GM10248 (cell line): ENCODE measurements around the gene C1orf226.
"Not testable (repeated sequence)": the region's sequence is repeated elsewhere in the genome, so short reads cannot be mapped to it uniquely, and the experiment has no call there.

Experiments used
- CTCF ChIA-PET: fragments of 300-600 bp; sonication (Branson Sonifier 250); formaldehyde crosslinking; extraction: SDS; loops from one replicate; lab custom pipeline; 2021; ENCODE audit warnings: antibody characterized with exemption; lab: Yijun Ruan, JAX
- POLR2A ChIA-PET: fragments of 350-650 bp; sonication (Branson Sonifier 250); formaldehyde crosslinking; extraction: SDS; loops from one replicate; lab custom pipeline; 2020; ENCODE audit warnings: antibody characterized with exemption; lab: Yijun Ruan, JAX
- DNase-seq: peaks from one replicate; pipeline ENCODE4 v3.0.0; 2012; ENCODE audit errors: extremely low spot score
- TF ChIP-seq, protein P1 (sequence below): IDR thresholded peaks from 2 replicates; pipeline ENCODE4 v1.5.1; 2012; ENCODE audit warnings: mild to moderate bottlenecking, low read depth; ENCODE audit errors: extremely low read depth, missing control alignments, control extremely low read depth

Gene C1orf226

DNA sequence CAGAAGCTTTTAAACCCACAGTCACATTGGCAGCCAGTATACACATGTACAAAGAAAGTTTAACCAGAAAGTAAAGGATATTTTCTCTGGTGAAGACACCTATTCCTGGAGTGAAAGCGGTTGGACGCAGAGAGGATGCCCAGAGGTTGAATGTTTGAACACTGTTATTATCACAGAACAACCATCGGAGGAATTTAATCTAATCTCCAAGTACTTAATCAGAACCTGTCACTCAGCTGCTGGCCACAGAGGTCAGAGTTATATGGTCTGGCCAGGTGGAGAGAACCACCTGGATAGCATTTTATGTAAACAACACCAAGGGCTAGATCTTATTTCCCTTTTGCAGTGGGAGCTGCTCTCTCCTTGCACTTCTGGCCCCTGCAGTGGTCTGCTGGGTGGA is 34.2 kb upstream of the C1orf226 start:
- no peak for DNase-seq
- TF ChIP-seq, protein P1, sequence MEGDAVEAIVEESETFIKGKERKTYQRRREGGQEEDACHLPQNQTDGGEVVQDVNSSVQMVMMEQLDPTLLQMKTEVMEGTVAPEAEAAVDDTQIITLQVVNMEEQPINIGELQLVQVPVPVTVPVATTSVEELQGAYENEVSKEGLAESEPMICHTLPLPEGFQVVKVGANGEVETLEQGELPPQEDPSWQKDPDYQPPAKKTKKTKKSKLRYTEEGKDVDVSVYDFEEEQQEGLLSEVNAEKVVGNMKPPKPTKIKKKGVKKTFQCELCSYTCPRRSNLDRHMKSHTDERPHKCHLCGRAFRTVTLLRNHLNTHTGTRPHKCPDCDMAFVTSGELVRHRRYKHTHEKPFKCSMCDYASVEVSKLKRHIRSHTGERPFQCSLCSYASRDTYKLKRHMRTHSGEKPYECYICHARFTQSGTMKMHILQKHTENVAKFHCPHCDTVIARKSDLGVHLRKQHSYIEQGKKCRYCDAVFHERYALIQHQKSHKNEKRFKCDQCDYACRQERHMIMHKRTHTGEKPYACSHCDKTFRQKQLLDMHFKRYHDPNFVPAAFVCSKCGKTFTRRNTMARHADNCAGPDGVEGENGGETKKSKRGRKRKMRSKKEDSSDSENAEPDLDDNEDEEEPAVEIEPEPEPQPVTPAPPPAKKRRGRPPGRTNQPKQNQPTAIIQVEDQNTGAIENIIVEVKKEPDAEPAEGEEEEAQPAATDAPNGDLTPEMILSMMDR = no peak
- ChIA-PET CTCF (interaction anchor here (0.9 to 1.8 kb wide), 4 partner anchors 9 to 24 kb away, joined by 3 to 5 read pairs (median 4); no protein-coding TSS in a partner anchor), POLR2A (no interaction called here)

DNA sequence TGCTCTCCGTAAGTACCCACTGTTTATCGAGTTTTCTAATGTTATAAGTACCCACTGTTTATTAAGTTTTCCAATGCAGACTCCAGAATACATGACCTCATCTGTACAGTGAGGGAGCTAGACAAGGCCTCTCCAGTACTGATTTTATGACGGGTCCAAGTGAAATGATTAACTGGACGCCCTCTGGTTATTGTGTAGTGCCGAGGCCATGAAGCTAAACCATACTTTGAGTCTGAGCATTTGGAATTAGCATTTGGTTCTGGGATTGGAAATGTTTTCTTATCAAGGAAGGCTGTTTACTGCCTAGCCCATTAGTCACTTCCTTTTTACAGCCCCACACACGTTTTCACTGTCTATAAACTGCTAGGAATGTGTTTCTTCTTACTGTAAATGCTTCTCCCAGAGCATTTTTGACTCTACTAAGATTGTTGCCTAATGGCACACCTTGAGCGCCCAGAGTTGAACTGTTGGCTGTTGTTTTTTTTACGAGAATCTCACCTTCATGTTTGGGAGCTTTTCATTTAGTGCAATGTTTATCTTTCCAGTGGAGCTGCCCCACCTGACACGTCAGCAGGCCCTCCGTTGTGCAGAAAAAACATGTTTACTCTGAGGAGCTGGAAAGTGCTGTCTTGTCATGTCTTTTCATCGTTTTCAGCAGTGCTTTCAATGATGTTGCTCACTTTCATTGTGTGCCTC is 31.7 kb upstream of the C1orf226 start:
- TF ChIP-seq, protein P1 = no peak
- no peak for DNase-seq
- ChIA-PET POLR2A (no interaction called here), CTCF (interaction anchor here (0.7 to 1.0 kb wide), 3 partner anchors 8 to 42 kb away, joined by 3 read pairs; no protein-coding TSS in a partner anchor)

DNA sequence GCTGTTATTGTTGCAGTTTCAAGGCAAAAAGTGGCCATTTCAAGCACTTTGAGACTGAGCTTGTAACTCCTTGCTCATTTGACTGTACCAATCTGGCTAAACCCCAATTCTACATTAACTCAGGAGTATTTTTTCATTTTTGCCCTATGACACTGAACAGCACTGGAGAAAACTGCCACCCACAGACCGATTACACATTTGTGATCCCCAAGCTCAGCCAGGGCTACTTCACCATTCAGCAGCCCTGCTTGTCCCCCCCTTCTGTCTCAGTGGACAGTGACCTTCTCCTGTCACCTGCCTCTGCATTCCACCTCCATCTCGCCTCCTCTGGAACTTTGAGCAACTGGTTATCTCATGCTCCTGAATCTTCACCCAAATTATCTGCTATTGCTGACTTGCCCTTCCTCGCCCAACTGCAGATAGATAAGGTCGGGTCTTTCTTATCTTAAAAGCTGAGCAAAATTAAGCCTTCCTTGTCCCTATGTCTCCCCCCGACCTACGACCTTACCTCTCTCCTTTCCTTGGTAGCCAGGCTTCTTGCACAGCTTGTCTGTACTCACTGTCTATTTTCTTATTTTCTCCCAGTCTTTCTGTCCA is 30.2 kb upstream of the C1orf226 start:
- ChIA-PET CTCF (interaction anchor here (0.7 to 1.4 kb wide), 3 partner anchors 11 to 314 kb away, joined by 3 to 4 read pairs (median 4); no protein-coding TSS in a partner anchor), POLR2A (interaction anchor here (0.6 kb wide), 1 partner anchor 717 kb away, joined by 3 read pairs; no protein-coding TSS in a partner anchor)
- no peak for DNase-seq
- TF ChIP-seq, protein P1 = no peak

DNA sequence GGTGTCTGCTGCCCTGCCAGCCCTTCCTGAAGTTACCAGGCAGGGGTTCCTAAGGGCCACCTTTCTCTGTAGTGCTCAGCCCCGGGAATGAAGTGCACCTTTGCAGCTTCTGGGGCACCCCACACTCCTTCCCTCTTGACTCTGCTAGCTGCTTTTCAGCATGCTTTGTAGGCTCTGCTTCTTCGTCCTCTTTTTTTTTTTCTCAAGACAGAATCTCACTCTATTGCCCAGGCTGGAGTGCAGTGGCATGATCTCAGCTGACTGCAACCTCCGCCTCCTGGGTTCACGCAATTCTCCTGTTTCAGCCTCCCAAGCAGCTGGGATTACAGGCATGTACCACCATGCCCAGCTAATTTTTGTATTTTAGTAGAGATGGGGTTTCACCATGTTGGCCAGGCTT is 29.7 kb upstream of the C1orf226 start:
- DNase-seq = not testable (repeated sequence)
- CTCF ChIA-PET = interaction anchor here (0.7 to 1.4 kb wide), 4 partner anchors 10 to 315 kb away, joined by 3 to 4 read pairs (median 4); no protein-coding TSS in a partner anchor
- POLR2A ChIA-PET = interaction anchor here (0.6 kb wide), 1 partner anchor 717 kb away, joined by 3 read pairs; no protein-coding TSS in a partner anchor

DNA sequence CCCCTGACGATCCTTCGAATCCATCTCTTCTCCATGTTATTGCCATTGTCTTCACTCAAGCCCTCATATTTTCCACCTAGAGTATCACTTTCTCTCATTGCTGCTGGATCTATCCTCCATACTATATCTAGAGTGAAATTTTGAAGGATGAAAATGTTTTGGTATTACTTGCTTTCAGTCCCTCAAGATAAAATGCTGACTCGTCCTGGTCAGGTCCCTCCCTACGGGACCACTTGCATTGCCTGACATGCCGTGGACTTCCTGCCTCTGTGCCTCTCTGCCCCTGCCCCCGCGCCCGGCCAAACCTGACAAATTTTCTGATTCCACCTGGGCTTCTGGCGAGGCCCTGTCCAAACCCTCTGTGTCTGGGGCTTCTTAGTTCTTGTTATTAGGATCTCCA is 28.4 kb upstream of the C1orf226 start:
- no peak for DNase-seq
- CTCF ChIA-PET = interaction anchor here (1.0 kb wide), 1 partner anchor 14 kb away, joined by 3 read pairs; no protein-coding TSS in a partner anchor
- TF ChIP-seq, protein P1 = no peak
- POLR2A ChIA-PET = no interaction called here

DNA sequence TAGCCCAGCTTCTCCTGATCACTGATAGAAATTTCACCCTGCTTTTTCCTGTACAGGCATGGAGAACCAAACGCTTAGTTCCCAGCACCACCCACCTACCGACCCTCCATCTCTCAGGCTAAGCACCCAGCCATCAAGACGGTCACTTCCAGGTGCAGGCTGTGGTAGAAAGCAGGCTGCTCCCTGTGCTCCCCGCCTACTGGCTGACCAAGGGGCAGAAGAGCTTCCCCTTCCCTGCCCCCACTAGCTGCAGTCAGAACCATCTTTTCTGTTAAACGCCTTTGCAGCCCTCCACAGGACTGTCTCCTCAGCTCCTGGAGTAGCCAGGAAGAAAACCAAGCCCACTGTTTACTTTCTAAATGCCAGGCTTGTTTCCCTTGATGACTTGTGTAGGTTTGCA is 27.8 kb upstream of the C1orf226 start:
- POLR2A ChIA-PET = no interaction called here
- no peak for DNase-seq
- CTCF ChIA-PET = interaction anchor here (1.4 kb wide), 1 partner anchor 430 kb away, joined by 3 read pairs; no protein-coding TSS in a partner anchor
- TF ChIP-seq, protein P1 = no peak
